Myocyte (in vitro differentiated cells): Measurements from ENCODE around the gene TOE1. TPM values are rescaled to one million over a fixed set of nuclear protein-coding genes. Genes with fewer than 3 reads are reported as not detected.
"Not testable (repeated sequence)": the region's sequence is repeated elsewhere in the genome, so short reads cannot be mapped to it uniquely, and the experiment has no call there.

Experiments used
- DNase-seq: peaks from one replicate; pipeline ENCODE4 v3.0.0-alpha.2; 2012; ENCODE audit warnings: low read depth
- total RNA-seq: library from RNA; depleted of rRNA; stranded (reverse); fragments of >200 nt; gene quantifications from 2 replicates; pipeline ENCODE4 v1.2.3, GENCODE V29; 2014

The TOE1 gene
- total RNA-seq, 1 donor from 2014 or later: 4.7 TPM

GRCh38 chr1:45354838-45355237 lies 14.9 kb downstream of the TOE1 start:
- no peak for DNase-seq

DNA sequence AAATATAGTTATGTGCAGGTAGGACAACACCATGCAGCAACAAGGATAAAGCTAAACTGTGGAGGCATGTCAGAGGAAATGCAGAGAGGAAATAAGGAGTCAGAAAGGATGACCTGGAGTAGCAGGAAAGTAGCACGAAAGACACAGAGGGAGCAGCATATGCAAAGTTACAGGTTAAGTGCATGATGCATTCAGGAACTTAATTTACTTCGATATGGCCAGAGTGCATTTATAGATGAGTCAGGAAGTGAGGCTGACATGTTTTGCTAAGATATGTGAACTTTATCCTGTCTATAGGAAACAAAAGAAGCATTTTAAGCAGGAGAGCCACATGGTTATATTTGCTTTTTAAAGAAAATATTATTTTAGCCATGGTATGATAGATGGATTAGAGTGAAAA lies 15.7 kb downstream of the TOE1 start:
- DNase-seq: no peak

GRCh38 chr1:45356186-45356585 lies 16.2 kb downstream of the TOE1 start:
- DNase-seq: no peak

GRCh38 chr1:45359882-45360513 lies 20.0 kb downstream of the TOE1 start:
- peak; percentile 79 for DNase-seq

- peak; percentile 87 for DNase-seq
These were observed 21.0 kb downstream of the TOE1 start for GRCh38 chr1:45360981-45361380.

DNA sequence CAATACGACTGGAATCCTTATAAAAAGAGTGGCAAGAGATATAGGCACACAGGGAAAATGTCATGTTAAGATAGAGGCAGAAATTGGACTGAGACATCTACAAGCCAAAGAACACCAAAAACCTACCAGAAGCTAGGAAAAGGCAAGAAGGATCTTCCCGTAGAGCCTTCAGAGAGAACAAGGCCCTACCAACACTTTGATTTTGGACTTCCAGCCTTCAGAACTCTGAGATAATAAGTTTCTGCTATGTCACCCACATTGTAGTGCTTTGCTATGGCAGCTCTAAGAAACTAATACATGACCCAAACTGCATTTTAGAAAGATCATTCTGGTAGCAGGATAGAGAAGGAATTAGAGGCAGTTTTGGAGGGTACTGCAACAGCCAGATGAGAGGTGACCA lies 24.3 kb downstream of the TOE1 start:
- DNase-seq: no peak

GRCh38 chr1:45365051-45365450 lies 25.1 kb downstream of the TOE1 start:
- no peak for DNase-seq

DNA sequence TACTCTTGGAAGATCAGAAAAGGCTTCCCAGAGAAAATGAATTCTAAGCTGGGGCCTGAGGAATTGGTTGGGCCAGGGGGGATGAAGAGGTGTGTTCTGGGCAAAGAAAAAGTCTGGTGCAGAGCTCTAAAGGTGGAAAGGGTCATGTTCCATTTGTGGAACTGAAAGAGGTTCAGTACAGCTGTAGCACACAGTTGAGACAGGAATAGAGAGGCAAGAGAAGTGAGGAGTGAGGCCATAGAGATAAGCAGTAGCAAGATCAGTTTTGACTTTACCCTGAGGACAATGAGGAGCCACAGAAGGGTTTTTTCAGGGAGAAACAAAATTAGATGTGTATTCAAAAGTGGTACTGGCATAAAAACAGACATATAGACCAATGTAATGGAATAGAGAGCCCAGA lies 30.6 kb downstream of the TOE1 start:
- no peak for DNase-seq

DNA sequence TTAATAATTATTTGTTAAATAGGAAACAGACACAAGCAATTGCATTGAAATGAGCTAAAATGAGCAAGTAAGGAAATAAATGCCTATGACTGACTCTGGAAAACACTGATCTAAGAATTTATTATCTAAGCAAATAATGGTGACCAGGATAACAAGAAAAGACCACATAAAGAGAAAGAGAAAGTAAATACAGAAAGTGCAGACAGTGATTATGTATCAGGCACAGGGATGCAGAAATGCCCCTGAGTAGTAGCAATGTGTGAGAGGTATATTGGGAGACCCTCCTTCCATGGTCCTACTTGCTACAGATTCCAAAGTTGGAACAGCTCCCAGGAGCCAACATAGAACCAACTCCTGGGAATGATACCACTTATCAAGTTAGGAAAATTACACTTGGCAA lies 33.6 kb downstream of the TOE1 start:
- no peak for DNase-seq

DNA sequence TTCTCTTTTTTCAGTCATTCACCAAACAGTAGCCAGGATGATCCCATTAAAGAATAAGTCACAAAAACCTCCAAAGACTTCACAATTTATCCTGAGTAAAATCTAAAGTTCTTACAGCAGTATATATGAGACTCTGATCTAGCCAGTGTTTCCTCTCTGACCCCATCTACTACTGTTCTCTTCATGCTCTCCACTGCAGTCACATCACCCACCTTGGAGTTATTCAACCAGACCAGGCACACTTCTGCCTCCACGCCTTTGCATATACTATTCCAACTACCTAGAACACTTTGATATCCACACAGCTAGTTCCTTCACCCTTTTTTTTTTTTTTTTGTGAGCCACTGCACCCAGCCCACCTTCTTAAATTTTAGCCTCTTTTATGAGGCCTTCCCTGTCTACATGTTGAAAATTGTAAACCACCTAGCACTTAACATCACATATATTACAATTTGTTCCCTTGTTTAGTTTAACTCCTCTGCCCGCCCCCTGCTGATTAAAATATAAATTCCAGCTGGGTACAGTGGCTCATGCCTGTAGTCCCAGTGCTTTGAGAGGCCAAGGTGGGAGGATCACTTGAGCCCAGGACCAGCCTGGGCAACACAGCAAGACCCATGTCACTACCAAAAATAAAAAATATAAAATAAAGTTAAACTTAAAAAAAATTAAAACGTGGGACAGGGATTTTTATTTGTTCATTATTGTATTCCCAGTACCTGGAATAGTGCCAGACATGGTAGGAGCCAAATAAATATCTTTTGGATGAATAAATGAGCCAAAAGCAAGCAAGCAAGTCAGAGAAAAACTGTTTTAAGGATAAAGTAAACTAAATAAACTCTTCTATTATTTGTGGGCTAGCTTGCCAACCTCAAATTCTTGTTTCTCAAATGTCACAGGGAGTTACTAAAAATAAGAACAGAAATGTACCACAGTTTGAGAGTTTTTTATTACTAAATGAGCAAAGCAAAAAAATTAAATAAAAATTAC lies 35.4 kb downstream of the TOE1 start:
- DNase-seq: peak; percentile 59

DNA sequence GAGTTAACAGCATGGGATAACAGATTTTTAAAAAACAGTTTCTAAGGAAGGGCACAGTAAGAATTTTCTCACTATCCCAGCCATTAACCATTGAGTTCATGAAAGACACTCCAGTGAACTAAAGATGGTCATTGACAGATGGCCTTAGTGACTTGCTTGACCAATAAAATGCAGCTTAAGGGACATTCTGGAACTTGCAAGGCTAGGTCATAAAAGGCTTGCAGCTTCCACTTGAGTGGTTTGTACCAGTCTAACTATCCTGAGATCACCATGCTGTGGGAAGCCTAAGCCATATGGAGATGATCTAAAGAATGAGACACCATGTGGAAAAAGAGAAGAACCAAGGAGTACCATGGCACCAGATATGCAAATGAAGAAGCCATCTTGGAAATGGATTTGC lies 38.2 kb downstream of the TOE1 start:
- no peak for DNase-seq

GRCh38 chr1:45379524-45379923 lies 39.6 kb downstream of the TOE1 start:
- no peak for DNase-seq

GRCh38 chr1:45380125-45380524 lies 40.2 kb downstream of the TOE1 start:
- no peak for DNase-seq

GRCh38 chr1:45380730-45381129 lies 40.8 kb downstream of the TOE1 start:
- no peak for DNase-seq

DNA sequence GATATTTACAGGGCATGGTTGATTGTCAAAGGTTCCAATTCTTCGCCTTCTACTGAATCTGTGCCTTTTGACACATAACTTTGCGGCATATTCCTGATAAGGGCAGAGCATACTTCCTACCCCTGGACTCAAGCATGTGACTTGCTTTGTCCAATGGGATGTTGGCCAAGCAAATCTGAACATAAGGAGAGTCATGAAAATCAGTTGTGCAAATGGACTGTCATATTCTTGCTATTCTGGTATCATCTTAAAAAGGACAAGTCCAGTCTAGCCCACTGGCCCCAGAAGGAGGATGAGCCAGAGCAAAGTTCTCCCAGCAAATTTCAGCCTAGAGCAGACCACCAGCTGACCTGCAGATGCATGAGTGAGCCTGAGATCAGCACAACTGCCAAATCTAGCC lies 41.3 kb downstream of the TOE1 start:
- DNase-seq: no peak

DNA sequence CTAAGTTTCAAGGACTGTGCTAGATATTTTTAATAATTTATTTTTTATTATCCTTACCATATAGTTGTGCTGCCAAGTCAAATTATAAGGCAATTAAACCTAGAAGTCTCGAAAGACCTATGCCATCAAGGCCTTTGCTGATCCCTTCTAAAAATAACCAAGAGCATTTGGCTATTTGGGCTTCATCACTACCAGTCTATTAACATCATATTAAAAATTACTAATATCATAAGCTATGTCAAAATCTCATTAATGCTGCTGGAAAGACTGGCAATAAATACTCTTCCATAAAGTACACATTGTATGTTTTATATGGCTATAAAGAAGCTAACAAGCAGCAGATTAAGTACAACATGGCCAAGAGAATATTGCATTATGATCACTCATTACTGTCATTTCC lies 43.2 kb downstream of the TOE1 start:
- DNase-seq: no peak

GRCh38 chr1:45384213-45384612 lies 44.2 kb downstream of the TOE1 start:
- DNase-seq: not testable (repeated sequence)

DNA sequence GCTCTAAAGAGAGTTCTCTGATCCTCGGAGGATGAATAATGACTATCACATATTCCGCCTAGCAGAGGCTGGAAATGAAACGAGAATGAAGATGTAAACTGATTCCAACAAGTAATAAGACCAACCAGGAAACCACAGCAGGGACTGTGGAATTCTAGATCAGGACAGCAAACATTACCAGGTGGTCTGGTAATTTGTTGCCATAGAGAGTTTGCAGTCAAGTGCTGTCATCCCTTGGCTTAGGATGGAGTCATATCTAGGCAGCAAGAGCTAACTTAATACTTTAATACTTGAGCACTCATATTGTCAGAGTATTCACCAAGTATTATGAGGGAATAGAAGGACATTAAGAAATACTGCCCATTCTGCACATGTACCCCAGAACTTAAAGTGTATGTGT lies 45.3 kb downstream of the TOE1 start:
- DNase-seq: peak; percentile 29

DNA sequence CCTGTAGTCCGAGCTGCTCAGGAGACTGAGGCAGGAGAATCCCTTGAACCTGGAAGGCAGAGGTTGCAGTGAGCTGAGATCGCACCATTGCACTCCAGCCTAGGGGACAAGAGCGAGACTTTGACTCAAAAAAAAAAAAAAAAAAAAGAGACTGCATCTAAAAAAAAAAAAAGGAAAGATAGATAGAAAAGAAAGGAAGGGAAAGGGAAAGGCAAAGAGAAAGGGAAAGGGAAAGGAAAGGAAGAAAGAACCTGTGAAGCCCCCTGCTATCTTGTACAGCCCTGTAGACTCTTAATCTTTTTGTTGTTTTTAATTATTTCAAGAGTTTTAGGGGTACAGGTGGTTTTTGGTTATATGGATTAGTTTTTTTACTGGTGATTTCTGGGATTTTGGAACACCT lies 46.2 kb downstream of the TOE1 start:
- DNase-seq: no peak
